Measurements from ENCODE around the gene UHRF2.
"Not testable (repeated sequence)": the region's sequence is repeated elsewhere in the genome, so short reads cannot be mapped to it uniquely, and the experiment has no call there.

The UHRF2 gene

DNA sequence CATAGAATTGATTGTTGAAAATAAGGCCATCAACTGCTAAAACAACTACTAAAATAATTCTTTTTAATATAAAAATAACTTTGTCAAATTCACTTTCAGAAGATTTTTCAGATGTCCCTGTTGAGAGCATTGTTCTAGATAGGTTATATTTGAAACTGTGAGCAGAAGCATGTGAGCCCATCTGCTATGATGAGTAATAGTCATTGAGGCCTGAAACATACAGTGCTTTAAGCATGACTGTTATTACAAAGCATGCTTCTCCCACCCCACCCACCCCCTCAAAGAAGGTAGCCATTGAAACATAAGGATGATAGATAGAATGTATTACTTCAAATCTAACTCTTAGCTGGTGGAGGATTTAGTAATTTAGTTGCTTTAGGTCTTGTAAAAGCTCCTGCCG lies 86.0 kb downstream of the UHRF2 start:
- DNase-seq = no peak

DNA sequence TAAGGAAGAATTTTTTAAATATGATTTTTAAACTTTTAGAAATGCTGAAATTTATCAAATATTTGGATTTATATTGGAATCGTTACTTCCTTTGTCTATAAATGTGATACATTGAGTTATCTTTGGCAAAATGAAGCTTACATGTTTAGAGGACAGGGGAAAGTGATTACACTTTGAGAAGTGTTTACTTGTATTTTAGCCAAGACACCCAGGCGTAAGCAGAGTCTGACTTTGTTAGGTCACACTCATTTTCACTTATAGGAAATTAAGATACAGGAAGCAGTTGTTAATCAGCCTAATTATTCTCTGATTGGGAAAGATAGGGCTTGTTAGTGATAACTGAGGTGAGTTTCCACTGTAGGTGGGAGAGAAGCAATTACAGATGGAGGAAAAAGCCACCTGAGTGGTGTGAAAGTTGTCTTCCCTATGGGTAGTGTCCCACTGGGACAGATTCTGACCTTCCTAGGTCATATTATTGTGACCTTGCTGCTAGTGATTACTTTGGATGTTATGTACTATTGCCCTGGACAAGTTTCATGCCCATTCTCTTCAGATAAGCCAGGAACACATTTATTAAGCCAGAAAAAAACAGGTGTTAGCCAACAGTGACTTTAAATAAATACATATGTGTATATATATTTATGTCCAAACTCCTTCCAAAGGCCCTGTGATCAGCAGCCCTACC lies 88.7 kb downstream of the UHRF2 start:
- DNase-seq = no peak

DNA sequence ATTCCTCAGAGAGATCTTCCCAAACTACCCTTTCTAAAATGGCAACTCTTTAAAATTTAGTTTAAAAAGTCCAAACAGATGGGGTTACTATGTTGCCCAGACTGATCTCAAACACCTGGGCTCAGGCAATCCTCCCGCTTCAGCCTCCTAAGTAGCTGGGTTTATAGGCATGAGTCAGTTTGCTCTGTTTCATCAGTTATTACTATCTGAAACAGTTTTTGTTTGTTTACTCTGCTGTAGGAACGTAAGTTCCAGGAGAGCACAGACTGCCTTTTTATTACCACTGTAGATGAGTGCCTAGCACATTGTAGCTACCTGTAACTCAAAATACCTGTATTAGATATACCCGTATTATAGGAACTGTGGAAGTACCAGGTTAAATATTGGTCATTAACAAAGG lies 89.4 kb downstream of the UHRF2 start:
- no peak for DNase-seq

DNA sequence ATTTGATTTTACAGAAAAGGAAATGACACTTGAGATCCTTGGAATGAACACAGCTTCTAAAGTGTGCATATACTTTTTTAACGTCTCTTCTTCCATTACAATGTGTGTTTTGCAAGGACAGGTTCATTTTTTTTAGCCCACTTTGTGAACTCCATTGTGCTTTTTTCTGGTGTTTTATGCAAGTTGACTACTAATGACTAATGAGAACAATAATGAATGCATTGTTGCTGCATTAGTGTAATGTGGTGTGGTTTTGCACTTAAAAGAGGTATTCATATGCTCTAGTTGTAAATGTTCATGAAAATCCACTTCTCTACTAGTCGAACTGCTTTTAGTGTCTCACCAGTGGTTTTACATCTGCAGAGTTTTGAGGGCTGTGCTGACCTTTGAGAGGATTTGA lies 93.6 kb downstream of the UHRF2 start:
- DNase-seq = no peak

DNA sequence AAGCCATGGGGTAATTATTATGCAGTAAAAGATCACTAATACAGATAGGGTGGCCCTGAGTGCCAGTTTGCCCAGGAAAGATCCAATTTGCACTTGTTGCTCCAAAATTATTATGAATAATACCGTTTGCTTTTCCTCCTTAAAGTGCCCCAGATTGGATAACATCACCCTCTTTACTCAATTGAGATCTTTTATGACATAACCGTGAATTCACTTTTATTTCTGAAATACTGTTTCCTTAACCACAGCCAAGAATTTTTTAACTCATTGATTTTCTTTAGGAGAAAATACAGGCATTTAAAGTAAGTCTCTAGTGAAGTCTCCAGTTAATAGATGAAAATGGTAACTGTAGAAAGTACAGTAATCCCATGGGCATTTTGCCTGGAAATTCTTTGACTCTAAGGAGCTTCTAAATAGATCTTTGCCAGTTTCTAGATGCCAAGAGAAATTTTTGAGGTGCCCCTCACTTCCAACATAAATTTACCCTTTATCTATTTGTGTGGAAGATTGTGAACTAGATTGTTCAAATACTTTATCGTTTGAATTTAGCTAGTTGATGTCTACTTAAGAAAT lies 99.2 kb downstream of the UHRF2 start:
- no peak for DNase-seq

DNA sequence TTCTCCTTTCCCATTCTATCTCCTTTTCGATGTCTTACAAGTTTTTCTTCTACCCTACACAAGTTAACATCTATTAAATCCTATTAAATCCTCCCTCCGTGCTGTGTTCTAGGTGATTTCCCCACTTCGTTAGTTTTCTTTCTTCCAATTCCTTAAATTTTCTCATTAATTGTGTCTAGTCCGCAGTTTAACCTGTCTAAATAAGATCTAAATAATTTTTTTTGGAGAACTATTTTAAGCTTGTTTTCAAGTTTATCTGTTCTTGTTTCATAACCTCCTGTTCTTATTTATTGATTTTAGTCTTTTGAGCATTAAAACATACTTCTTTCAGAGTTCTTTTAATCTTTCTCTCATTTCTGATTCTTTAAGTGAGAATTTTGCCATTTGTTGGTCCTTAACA lies 109.3 kb downstream of the UHRF2 start:
- no peak for DNase-seq

DNA sequence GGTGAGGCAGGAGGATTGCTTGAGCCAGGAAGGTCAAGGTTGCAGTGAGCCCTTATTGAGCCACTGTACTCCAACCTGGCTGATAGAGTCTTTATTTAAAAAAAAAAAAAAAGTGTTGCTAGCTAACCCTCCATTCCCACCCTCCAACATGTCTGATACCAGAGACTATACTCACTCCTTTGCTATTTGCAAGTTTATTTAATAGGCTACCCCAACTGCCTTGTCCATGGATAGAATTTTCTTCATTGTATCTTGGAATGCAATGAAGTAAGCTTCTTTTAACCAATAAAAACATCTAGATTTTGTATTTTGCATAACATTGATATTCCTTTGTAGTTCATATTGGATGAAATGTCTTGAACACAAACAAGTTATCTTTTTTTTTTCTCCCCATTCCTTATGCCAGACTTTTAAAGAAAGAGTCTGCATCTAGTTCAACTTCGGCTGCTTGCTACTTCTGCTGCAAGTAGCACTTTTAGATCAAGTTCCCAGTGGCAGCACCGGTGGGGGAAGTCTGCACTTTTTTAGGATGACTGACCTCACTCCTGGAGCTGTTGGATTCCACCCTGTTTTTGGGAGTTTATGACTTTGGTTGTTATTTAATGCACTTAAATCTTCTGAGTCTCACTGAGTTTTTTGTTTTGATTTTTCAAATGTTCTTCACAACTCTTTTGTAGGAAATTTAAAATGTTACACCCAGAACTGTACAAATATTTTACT lies 112.5 kb downstream of the UHRF2 start:
- DNase-seq = no peak

DNA sequence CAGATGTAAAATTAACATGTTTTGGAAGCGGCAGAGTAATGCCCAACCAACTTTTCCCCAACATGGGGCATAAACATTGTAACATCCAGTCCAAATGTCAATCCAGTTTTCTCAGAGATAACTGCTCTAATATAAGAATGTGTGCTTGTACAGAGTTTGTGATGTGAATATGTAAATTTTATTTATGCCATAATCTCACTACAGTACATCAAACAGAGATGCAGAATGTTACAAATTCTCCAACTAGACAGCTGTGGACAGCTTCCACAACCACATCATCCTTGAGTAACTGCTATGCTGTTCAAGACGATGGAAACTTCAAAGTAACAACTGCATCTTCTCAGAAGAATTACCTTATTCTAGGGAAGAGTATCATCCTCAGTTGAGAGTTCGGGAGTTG lies 122.6 kb downstream of the UHRF2 start:
- no peak for DNase-seq

DNA sequence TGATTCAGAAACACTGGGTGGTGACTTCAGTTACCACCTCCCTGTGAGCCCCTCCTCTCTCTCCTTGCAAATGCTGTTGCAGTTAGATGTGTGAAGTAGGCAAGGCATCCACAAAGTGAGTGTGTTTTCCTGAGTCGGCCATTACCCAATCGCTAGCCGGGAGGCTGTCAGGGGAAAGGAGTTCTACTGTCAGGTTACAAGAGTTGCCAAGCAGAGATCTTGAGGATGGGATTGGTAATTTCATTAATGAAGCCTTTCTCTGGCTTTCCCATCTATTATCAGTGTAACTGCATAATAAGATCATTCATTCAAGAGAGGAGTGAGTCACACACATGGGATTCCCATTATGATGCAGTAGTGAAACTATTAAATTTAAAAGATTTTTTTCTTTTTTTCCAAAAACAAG lies 125.7 kb downstream of the UHRF2 start:
- no peak for DNase-seq

DNA sequence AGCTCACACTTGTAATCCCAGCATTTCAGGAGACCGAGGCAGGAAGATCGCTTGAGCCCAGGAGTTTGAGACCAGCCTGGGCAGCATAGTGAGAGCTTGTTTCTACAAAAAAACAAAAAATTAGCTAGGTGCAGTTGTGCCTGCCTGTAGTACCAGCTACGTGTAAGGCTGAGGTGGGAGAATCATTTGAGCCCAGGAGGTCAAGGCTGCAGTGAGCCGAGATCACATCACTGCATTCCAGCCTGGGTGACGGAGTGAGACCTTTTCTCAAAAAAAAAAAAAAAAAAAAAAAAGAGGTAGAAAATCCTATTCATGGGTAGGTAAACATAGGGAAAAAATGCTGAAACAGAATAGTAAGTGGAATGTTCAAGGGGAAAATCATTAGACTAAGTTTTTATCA lies 129.6 kb downstream of the UHRF2 start:
- not testable (repeated sequence) for DNase-seq

DNA sequence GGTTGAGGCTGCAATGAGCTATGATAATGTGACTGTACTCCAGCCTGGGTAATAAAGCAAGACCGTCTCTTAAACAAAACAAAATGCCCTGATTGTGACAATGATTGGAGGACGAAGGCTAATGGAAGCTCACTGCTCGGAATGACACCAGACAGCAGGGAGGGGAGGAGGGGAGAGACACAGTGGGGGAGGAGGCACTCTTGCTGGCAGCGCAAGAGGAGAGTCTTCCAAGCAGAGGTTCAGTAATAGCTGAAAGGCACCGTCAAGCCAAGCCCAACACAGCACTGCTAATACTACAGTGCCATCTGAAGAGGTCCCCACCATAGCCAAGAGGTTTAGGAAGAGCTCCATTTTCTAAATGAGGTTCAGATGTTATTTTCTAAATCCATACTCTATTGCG lies 130.2 kb downstream of the UHRF2 start:
- no peak for DNase-seq

DNA sequence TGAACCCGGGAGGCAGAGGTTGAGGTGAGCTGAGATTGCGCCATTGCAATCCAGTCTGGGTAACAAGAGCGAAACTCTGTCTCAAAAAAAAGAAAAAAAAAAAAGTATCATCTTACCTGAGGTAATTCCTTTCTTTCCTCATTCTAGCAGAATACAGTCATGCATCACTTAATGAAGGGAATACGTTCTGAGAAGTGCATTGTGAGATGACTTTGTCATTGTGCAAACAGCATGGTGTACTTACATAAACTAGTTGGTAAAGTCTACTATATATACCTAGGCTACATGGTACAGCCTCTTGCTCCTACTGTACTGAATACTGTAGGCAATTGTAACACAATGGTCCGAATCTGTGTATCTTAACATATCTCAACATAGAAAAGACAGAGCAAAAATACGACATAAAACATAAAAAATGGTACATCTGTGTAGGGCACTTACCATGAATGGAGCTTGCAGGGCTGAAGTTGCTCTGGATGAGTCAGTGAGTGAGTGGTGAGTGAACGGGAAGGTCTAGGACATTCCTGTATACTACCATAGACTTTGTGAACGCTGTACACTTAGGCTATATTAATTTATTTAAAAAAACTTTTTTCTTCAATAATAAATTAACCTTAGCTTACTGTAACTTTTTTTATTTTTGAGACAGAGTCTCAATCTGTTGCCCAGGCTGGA lies 132.2 kb downstream of the UHRF2 start:
- no peak for DNase-seq

DNA sequence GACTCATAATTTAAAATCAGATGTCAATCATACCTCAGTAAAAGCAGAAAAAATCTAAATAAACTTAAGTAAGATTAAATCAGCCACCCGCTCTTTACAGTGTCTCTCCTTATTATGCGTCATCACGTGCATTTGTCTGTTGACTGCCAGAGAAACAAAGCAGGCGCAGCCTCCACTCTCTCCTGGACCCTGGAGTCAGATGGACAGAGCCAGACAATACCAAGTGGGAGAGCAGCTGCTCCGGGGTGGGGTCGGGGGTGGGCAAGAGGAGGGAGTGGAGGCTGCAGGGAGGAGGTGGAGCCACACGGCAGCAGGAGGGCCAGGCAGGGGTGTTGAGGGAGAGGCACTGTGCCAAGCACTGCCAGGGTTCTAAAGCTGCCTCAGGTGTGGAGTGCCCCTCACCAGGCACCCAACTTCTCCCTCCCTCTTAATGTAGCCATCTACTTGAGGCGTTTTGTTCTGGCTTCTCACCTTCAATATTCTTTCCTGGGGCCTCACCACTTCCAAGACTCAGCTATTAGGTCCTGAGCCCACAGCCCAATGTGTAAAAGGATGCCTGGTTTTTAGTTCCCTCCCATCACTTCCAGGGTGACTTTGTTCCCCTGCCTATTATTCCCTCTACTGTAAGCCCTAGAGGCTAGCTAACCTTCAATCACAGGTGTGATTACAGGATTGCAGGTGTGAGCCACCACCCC lies 136.3 kb downstream of the UHRF2 start:
- DNase-seq = peak; percentile 53

DNA sequence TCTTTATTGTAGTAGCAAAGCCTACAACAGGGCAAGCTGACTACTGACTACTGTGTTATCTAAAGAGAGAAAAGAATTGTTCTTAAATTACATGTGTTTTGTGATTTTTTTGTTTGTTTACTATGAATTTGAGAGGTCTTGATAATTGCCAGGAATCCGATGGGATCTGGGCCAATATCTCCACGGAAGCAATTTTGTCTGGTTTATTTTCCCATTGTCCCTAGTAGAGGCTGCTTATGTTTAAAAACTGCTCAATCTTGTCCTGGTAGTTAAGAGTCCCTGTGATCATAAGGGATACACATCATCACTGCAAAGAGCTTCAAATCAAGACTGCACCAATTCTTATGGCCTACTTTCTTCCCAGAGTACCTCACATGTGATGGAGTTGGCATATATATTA lies 138.1 kb downstream of the UHRF2 start:
- DNase-seq = peak; percentile 36

DNA sequence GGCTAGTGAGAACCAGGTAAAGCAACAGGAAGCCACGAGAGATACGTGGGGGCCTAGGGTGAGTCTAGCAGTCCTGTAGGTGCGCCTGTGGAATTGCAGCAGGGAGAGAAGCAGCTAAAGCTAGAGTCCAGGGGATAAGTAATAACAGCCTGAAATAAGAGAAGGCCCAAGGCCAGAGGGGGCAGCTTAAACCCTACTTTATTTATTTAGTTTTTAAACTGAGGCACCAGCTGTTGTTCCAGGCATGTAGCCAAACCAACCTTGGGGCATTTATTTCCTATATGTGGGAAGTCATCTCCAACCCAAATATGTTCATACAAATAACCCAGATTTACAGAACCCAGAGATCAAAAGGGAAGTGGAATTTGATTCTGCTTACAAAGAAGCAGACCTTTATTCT lies 139.0 kb downstream of the UHRF2 start:
- DNase-seq = peak; percentile 48

DNA sequence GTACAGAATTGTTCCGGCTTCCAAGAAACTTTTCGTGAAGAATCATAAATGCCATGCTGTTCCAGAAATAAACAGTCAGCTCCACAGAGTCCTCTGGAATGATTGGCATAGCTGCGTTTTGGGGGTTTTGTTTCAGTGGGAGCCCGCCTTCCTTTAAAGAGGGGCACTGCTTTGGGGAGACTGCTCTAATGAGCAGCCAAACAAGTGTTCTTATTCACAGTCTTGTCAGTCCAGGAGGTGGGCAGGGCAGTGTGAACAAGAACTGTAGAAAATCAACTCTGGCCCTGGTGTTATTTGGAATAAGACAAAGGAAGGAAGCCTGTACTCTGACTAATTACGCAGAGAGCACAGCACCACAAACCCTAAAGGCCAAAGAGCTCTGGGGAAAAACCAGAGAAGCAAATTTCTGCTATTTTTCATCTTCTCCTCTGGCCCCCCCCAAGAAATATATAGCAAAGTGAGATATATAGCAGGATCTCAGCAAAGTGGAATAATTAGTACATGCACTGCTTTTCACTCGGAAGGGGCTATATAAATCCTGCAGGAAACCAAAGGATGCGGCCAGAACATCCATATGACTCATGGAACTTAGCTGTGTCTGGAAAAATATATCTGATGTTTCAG lies 139.6 kb downstream of the UHRF2 start:
- no peak for DNase-seq

DNA sequence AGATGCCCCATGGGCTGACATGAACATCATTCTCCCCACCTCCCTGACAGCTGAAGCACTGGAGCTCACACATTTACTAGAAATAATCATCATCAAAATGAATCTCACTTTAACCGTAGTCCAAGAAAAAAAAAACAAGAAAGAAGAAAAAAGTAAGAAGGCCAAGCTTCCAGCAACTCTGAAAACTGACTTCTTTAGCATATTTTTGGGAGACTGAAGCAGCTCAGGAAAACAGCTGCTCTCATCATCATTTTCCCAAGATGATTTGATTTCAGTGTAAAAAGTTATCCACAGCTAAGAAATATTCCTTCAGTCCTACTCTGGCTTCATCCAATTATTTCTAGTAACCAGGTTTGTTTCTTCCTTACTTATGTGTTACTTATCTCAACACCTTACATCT lies 140.9 kb downstream of the UHRF2 start:
- no peak for DNase-seq

Data from NCI-H2029 (cell line).